Measurements from ENCODE around the gene STAG1. TPM values are rescaled to one million over a fixed set of nuclear protein-coding genes. Genes with fewer than 3 reads are reported as not detected.
"Not testable (repeated sequence)": the region's sequence is repeated elsewhere in the genome, so short reads cannot be mapped to it uniquely, and the experiment has no call there.

STAG1 gene
- total and polyA plus RNA-seq, 4 donors = 4.6 to 28.0 (median 16.6) TPM

DNA sequence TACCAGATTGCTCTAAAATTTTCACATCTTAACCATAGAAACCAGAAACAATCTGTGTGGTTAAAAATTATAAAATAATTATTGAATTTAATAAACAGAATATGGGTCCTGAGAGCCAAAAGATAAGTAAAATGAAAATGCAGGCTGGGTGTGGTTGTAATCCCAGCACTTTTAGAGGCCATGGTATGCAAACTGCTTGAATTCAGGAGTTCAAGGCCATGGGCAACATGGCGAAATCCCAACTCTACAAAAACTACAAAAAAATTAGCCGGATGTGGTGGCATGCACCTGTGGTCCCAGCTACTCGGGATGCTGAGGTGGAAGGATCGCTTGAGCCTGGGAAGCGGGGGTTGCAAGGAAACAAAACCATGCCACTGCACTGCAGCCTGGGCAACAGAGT lies 236.1 kb downstream of the STAG1 start:
- H3K36me3 ChIP-seq (ENCODE audit: control insufficient read depth in 4 of 4, insufficient read depth in 3 of 4, low read depth in 1 of 4, low read length in 3 of 4) = peaks cover 0 to 1% (median 0%) of the 10 kb centered on the region in 4 donors
- TF ChIP-seq TAF1 (conservative IDR thresholded peaks at IDR 0.05) = no peak
- no peak for TF ChIP-seq SP1 (IDR thresholded peaks at IDR 0.05)
- TF ChIP-seq JUND (IDR thresholded peaks at IDR 0.05) = no peak
- TF ChIP-seq YY1 (IDR thresholded peaks at IDR 0.05) = no peak
- no peak for TF ChIP-seq GABPA (IDR thresholded peaks at IDR 0.05 in 1 of 2, conservative IDR thresholded peaks at IDR 0.05 in 1 of 2)
- TF ChIP-seq, protein P1, sequence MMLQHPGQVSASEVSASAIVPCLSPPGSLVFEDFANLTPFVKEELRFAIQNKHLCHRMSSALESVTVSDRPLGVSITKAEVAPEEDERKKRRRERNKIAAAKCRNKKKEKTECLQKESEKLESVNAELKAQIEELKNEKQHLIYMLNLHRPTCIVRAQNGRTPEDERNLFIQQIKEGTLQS (IDR thresholded peaks at IDR 0.05) = no peak
- TF ChIP-seq RAD21 (IDR thresholded peaks at IDR 0.05) = no peak
- TF ChIP-seq, protein P2, sequence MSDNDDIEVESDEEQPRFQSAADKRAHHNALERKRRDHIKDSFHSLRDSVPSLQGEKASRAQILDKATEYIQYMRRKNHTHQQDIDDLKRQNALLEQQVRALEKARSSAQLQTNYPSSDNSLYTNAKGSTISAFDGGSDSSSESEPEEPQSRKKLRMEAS (IDR thresholded peaks at IDR 0.05) = no peak
- TF ChIP-seq FOXA1 (IDR thresholded peaks at IDR 0.05) = no peak
- no peak for TF ChIP-seq NR2F2 (IDR thresholded peaks at IDR 0.05)
- TF ChIP-seq CTCF (IDR thresholded peaks at IDR 0.05; ENCODE audit: low read depth, low read length, missing input control) = no peak
- TF ChIP-seq RXRA (IDR thresholded peaks at IDR 0.05) = no peak
- TF ChIP-seq ZBTB33 (IDR thresholded peaks at IDR 0.05) = no peak
- no peak for TF ChIP-seq FOXA2 (IDR thresholded peaks at IDR 0.05)
- no peak for TF ChIP-seq HNF4G (IDR thresholded peaks at IDR 0.05)
- TF ChIP-seq, protein P3, sequence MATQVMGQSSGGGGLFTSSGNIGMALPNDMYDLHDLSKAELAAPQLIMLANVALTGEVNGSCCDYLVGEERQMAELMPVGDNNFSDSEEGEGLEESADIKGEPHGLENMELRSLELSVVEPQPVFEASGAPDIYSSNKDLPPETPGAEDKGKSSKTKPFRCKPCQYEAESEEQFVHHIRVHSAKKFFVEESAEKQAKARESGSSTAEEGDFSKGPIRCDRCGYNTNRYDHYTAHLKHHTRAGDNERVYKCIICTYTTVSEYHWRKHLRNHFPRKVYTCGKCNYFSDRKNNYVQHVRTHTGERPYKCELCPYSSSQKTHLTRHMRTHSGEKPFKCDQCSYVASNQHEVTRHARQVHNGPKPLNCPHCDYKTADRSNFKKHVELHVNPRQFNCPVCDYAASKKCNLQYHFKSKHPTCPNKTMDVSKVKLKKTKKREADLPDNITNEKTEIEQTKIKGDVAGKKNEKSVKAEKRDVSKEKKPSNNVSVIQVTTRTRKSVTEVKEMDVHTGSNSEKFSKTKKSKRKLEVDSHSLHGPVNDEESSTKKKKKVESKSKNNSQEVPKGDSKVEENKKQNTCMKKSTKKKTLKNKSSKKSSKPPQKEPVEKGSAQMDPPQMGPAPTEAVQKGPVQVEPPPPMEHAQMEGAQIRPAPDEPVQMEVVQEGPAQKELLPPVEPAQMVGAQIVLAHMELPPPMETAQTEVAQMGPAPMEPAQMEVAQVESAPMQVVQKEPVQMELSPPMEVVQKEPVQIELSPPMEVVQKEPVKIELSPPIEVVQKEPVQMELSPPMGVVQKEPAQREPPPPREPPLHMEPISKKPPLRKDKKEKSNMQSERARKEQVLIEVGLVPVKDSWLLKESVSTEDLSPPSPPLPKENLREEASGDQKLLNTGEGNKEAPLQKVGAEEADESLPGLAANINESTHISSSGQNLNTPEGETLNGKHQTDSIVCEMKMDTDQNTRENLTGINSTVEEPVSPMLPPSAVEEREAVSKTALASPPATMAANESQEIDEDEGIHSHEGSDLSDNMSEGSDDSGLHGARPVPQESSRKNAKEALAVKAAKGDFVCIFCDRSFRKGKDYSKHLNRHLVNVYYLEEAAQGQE (IDR thresholded peaks at IDR 0.05) = no peak
- WGBS = 95% methylated on average over 5 of the region's 5 CpGs
- no peaks in the 10 kb centered on the region for H3K27me3 ChIP-seq (ENCODE audit: control insufficient read depth in 4 of 4, insufficient read depth in 4 of 4, low read length in 3 of 4)
- no peaks in the 10 kb centered on the region for H3K9me3 ChIP-seq (ENCODE audit: control insufficient read depth in 4 of 4, low read length in 3 of 4)
- no peak for DNase-seq (ENCODE audit: low spot score)
- no peak overlapping the region for H3K27ac ChIP-seq (ENCODE audit: low read depth in 1 of 2, low read length in 2 of 2)
- no peak overlapping the region for H3K9ac ChIP-seq (ENCODE audit: low read depth in 1 of 2, low read length in 2 of 2)
- H3K4me3 ChIP-seq (ENCODE audit: low read depth in 1 of 3, low read length in 3 of 3) = no peak overlapping the region
- H3K4me1 ChIP-seq (ENCODE audit: control insufficient read depth in 4 of 4, insufficient read depth in 4 of 4, low read length in 3 of 4) = no peaks in the 10 kb centered on the region

- 97% methylated on average over 7 of the region's 7 CpGs for WGBS
- not testable (repeated sequence) for H3K36me3 ChIP-seq (ENCODE audit: control insufficient read depth in 4 of 4, insufficient read depth in 3 of 4, low read depth in 1 of 4, low read length in 3 of 4)
Measured at GRCh38 chr3:136514533-136514932, 237.6 kb downstream of the STAG1 start.

More at GRCh38 chr3:136514533-136514932, 237.6 kb downstream of the STAG1 start:
- H3K27me3 ChIP-seq (ENCODE audit: control insufficient read depth in 4 of 4, insufficient read depth in 4 of 4, low read length in 3 of 4); DNase-seq (ENCODE audit: low spot score); H3K4me1 ChIP-seq (ENCODE audit: control insufficient read depth in 4 of 4, insufficient read depth in 4 of 4, low read length in 3 of 4); H3K9me3 ChIP-seq (ENCODE audit: control insufficient read depth in 4 of 4, low read length in 3 of 4); H3K9ac ChIP-seq (ENCODE audit: low read depth in 1 of 2, low read length in 2 of 2); H3K4me3 ChIP-seq (ENCODE audit: low read depth in 1 of 3, low read length in 3 of 3); H3K27ac ChIP-seq (ENCODE audit: low read depth in 1 of 2, low read length in 2 of 2): not testable (repeated sequence)
